ENCODE data around the gene TSPYL2. TPM values are rescaled to one million over a fixed set of nuclear protein-coding genes. Genes with fewer than 3 reads are reported as not detected.
A peak's percentile ranks its signal among the peaks of the same experiment; 100 is the strongest.

TSPYL2 gene
- total RNA-seq, 2 donors from 2014 or later: 17.6 to 35.8 TPM

DNA sequence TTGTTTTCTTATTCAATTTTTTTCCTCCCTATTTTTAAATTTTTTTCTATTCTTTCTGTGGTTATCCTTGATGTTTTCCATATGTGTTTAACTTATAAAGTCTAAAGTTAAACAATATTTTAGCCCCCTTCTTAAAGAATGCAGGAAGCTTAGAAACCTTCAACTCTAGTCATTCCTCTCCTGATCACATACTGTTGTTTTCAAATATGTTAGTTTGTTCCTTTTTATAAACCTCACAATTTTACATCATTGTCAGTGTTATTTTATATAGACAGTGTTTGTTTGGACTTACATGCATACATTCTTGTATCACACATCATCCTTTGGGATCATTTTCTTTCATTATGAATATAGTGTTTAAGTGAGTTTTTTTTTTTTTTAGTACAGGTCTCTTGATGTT is 43.3 kb downstream of the TSPYL2 start:
- no peak for ATAC-seq
- Mint-ChIP-seq H3K4me1 (ENCODE audit: low read depth in 2 of 2) (peaks cover 0 to 19% of the 10 kb centered on the region in 2 donors), H3K9me3 (no peaks in the 10 kb centered on the region), H3K36me3 (no peaks in the 10 kb centered on the region), H3K27me3 (peaks cover 0 to 4% of the 10 kb centered on the region in 2 donors), H3K27ac (no peak overlapping the region), H3K4me3 (no peak overlapping the region)
- DNase-seq (ENCODE audit: low spot score): no peak

DNA sequence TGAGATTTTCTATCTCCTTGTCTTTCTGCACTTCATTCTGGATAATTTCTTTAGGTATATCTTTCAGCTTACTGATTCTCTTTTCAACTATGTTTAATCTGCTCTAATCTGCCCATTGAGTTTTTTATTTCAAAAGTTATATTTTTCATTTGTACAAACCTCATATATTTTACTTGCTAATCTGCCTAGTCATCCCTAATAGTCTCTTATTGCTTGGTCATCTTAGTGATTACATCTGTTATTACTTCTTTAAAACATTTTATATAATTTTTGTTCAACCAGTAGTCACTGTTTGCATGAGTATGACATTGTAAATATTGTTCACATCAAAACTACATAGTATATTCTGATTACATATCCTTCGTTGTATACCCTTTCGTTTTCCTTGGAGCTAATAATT is 44.2 kb downstream of the TSPYL2 start:
- Mint-ChIP-seq H3K4me3 (no peak overlapping the region), H3K36me3 (no peaks in the 10 kb centered on the region), H3K9me3 (no peaks in the 10 kb centered on the region), H3K4me1 (ENCODE audit: low read depth in 2 of 2) (peaks cover 0 to 19% of the 10 kb centered on the region in 2 donors), H3K27me3 (peaks cover 0 to 6% of the 10 kb centered on the region in 2 donors), H3K27ac (no peak overlapping the region)
- DNase-seq (ENCODE audit: low spot score) (no peak), ATAC-seq (no peak)

GRCh38 chrX:53128097-53128749 is 46.1 kb downstream of the TSPYL2 start:
- H3K27me3 Mint-ChIP-seq: peaks cover 0 to 6% of the 10 kb centered on the region in 2 donors
- DNase-seq (ENCODE audit: low spot score) (no peak), ATAC-seq (no peak)
- H3K36me3 Mint-ChIP-seq: no peaks in the 10 kb centered on the region
- no peak overlapping the region for H3K27ac Mint-ChIP-seq
- no peak overlapping the region for H3K4me3 Mint-ChIP-seq
- H3K4me1 Mint-ChIP-seq (ENCODE audit: low read depth in 2 of 2): peaks cover 0 to 19% of the 10 kb centered on the region in 2 donors
- no peaks in the 10 kb centered on the region for H3K9me3 Mint-ChIP-seq

DNA sequence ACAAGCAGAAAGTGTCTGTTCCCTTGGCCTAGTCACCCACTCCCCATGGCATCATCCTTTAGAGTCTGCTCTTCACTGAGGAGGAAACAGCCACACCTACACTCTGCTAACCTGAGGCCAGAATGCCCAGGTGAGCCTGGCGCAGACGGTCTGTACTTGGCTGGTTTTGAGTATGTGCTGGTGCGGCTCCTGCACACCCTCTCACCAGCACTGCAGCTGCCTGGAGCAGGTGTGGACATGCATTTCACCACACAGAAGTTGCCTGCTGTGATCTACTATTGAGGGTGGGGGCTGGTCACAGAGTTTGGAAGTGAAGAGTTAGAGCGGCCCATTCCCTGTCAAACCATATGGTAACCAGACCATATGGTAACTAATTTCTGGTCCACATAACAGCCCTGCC is 51.2 kb downstream of the TSPYL2 start:
- no peak overlapping the region for H3K27ac Mint-ChIP-seq
- H3K4me1 Mint-ChIP-seq (ENCODE audit: low read depth in 2 of 2): no peaks in the 10 kb centered on the region
- no peak for DNase-seq (ENCODE audit: low spot score)
- peaks cover 0 to 2% of the 10 kb centered on the region in 2 donors for H3K27me3 Mint-ChIP-seq
- no peaks in the 10 kb centered on the region for H3K36me3 Mint-ChIP-seq
- H3K4me3 Mint-ChIP-seq: no peak overlapping the region
- no peaks in the 10 kb centered on the region for H3K9me3 Mint-ChIP-seq
- ATAC-seq: peak in 1 of 2 donors; percentile 50

DNA sequence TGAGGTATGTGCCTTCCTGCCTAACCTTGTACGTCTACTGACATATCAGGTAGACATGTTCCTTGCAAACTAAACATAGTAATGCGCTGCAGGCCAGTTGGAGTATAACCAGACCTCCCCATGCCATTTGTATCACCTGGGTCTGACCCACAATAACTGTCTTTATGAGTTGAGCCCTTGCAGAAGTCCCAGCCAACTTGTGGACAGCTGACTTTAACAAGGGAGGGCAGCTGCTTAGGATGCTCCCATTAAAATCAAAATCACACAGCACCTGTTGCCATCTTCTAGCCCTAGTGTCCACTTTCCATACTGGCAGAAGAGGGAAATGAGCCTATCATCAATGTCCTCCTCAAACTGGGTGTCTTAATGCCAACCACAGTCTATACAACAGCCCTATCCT is 53.4 kb downstream of the TSPYL2 start:
- ATAC-seq: no peak
- Mint-ChIP-seq H3K27me3 (peaks cover 0 to 2% of the 10 kb centered on the region in 2 donors), H3K4me3 (no peak overlapping the region), H3K9me3 (no peaks in the 10 kb centered on the region), H3K27ac (no peak overlapping the region), H3K4me1 (ENCODE audit: low read depth in 2 of 2) (no peaks in the 10 kb centered on the region), H3K36me3 (no peaks in the 10 kb centered on the region)
- DNase-seq (ENCODE audit: low spot score): no peak

Other genes with a start within 250 kb of the TSPYL2 start
- not detected for gene XAGE3, start 214.3 kb upstream of the TSPYL2 start, total RNA-seq
- gene FAM156B, start 185.0 kb upstream of the TSPYL2 start, total RNA-seq: 10 to 100 TPM in 1 of 2 donors, 1 to 10 TPM in 1; 4.7 to 36.1 TPM
- 10 to 100 TPM; 24.8 to 41.5 TPM for gene FAM156A, start 123.8 kb upstream of the TSPYL2 start, total RNA-seq
- gene GPR173, start 33.6 kb upstream of the TSPYL2 start, total RNA-seq: not detected
- gene KANTR, start 11.8 kb downstream of the TSPYL2 start, total RNA-seq: 10 to 100 TPM in 1 of 2 donors, 1 to 10 TPM in 1; 5.7 to 17.6 TPM
- gene KDM5C, start 142.8 kb downstream of the TSPYL2 start, total RNA-seq: 100 to 1,000 TPM; 129 to 197 TPM
- under 1 TPM; 0.48 to 0.86 TPM for gene IQSEC2, start 199.2 kb downstream of the TSPYL2 start, total RNA-seq

All from natural killer cell treated with Interleukin-12 subunit alpha and Interleukin-12 subunit beta and Interleukin-15 and Interleukin-18, amount 100 ng/mL, for 72 hours (primary cell).